ENCODE results near the gene TMEM45B.
"Not testable (repeated sequence)": the region's sequence is repeated elsewhere in the genome, so short reads cannot be mapped to it uniquely, and the experiment has no call there.

The TMEM45B gene

GRCh38 chr11:129808241-129808640, 7.4 kb upstream of the TMEM45B start:
- not testable (repeated sequence) for DNase-seq (ENCODE audit: low spot score)

GRCh38 chr11:129813231-129813791, 2.3 kb upstream of the TMEM45B start:
- DNase-seq (ENCODE audit: low spot score), result no peak

- no peak for DNase-seq (ENCODE audit: low spot score)
Measured at GRCh38 chr11:129814244-129815014, 1.2 kb upstream of the TMEM45B start.

GRCh38 chr11:129817534-129818051, 1.9 kb downstream of the TMEM45B start:
- no peak for DNase-seq (ENCODE audit: low spot score)

- DNase-seq (ENCODE audit: low spot score), result not testable (repeated sequence)
Measured at GRCh38 chr11:129818236-129818635, 2.6 kb downstream of the TMEM45B start.

GRCh38 chr11:129819237-129819636, 3.6 kb downstream of the TMEM45B start:
- no peak for DNase-seq (ENCODE audit: low spot score)

- not testable (repeated sequence) for DNase-seq (ENCODE audit: low spot score)
Measured at GRCh38 chr11:129820228-129820627, 4.6 kb downstream of the TMEM45B start.

GRCh38 chr11:129823281-129823680, 7.6 kb downstream of the TMEM45B start:
- not testable (repeated sequence) for DNase-seq (ENCODE audit: low spot score)

- not testable (repeated sequence) for DNase-seq (ENCODE audit: low spot score)
Measured at GRCh38 chr11:129823799-129824198, 8.2 kb downstream of the TMEM45B start.

- DNase-seq (ENCODE audit: low spot score), result peak; percentile 8
Measured at GRCh38 chr11:129825380-129825779, 9.7 kb downstream of the TMEM45B start.

GRCh38 chr11:129828301-129828836, 12.7 kb downstream of the TMEM45B start:
- DNase-seq (ENCODE audit: low spot score), result no peak

GRCh38 chr11:129829497-129829896, 13.8 kb downstream of the TMEM45B start:
- not testable (repeated sequence) for DNase-seq (ENCODE audit: low spot score)

- not testable (repeated sequence) for DNase-seq (ENCODE audit: low spot score)
Measured at GRCh38 chr11:129831227-129831626, 15.6 kb downstream of the TMEM45B start.

GRCh38 chr11:129833260-129833659, 17.6 kb downstream of the TMEM45B start:
- DNase-seq (ENCODE audit: low spot score), result not testable (repeated sequence)

- DNase-seq (ENCODE audit: low spot score), result not testable (repeated sequence)
Measured at GRCh38 chr11:129836423-129836891, 20.8 kb downstream of the TMEM45B start.

- no peak for DNase-seq (ENCODE audit: low spot score)
Measured at GRCh38 chr11:129836979-129837378, 21.3 kb downstream of the TMEM45B start.

GRCh38 chr11:129840236-129840635, 24.6 kb downstream of the TMEM45B start:
- DNase-seq (ENCODE audit: low spot score), result no peak

GRCh38 chr11:129842138-129842537, 26.5 kb downstream of the TMEM45B start:
- DNase-seq (ENCODE audit: low spot score), result no peak

GRCh38 chr11:129846508-129847335, 31.1 kb downstream of the TMEM45B start:
- DNase-seq (ENCODE audit: low spot score), result peak; percentile 89

- not testable (repeated sequence) for DNase-seq (ENCODE audit: low spot score)
Measured at GRCh38 chr11:129847361-129847760, 31.7 kb downstream of the TMEM45B start.

- DNase-seq (ENCODE audit: low spot score), result no peak
Measured at GRCh38 chr11:129849447-129850130, 33.9 kb downstream of the TMEM45B start.
